ENCODE measurements around the gene TOLLIP.

The TOLLIP gene

DNA sequence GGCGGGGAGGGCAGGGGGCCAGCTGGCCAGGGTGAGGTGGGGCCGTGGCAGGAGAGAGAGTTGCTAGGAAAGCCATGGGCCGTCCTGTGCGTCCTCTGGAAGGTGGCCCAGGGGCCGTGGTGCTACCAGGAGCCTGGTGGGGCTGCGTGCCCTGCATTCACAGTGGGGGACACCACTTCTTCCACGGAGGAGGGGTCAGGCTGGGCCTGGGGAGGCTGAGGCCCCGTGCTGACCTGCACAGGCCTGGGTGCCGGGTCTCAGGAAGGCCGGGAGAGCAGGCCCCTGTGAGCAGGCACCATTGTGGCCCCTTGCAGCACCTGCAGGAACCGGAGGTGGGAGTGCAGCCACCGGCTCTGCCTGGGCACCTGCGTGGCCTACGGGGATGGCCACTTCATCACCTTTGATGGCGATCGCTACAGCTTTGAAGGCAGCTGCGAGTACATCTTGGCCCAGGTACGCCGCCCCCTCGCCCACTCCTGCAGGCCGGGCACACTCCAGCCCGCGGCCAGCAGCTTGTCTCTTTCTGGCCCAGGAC is 74.6 kb downstream of the TOLLIP start:
- no peak for DNase-seq (ENCODE audit: low read depth in 1 of 2, low spot score in 1 of 2)

DNA sequence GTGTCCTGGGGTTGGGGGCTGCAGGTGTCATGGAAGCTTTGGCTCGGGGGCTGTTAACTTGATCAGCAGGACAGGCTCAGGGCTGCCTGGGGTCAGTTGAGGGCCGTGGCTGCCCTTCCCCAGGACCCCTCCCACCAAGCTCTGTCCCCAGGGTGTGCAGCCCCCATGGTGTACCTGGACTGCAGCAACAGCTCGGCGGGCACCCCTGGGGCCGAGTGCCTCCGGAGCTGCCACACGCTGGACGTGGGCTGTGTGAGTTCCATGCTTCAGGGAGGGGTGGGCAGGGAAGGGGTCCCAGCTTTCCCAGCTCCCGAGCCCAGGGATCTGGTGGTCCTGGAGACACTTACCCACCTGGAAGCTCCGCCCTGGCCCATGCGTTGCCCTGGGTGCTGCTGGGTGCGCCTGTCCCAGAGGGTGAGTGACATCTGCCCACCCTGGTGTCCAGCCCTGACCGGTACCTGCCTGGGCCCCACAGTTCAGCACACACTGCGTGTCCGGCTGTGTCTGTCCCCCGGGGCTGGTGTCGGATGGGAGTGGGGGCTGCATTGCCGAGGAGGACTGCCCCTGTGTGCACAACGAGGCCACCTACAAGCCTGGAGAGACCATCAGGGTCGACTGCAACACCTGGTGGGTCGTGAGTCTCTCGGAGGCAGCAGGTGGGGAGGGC is 75.2 kb downstream of the TOLLIP start:
- DNase-seq (ENCODE audit: low read depth in 1 of 2, low spot score in 1 of 2), result no peak

DNA sequence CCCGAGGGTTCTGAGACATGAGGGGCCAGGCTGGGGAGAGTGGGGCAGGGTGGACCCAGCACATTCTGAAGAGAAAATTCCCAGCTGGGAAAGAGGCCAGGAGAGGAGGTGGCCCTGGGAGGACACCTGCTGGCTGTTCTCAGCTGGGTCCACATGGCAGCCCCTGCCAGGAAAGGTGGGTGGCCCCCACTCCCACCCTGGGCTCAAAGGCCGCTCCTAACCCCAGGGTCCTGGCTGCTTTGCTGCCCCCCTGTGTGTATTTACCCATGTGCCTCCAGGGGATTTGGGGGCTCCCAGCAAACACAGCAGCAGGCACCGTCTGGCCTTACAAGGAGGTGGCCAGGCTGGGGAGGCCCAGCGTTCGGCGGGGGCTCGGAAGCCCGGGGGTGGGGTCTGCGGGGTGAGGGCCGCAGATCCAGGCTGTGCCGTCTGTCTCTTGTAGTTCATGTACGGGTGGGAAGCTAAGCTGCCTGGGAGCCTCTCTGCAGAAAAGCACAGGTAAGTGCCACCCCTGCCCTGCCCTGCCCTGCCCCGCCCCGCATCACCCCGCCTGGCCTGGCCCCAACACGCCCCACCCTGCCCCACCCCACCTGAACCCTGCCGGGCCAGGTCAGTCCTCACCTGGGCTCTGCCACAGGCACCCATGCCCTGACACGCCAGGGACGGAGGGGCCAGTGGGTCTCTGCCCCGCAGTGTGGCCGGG is 75.9 kb downstream of the TOLLIP start:
- no peak for DNase-seq (ENCODE audit: low read depth in 1 of 2, low spot score in 1 of 2)

DNA sequence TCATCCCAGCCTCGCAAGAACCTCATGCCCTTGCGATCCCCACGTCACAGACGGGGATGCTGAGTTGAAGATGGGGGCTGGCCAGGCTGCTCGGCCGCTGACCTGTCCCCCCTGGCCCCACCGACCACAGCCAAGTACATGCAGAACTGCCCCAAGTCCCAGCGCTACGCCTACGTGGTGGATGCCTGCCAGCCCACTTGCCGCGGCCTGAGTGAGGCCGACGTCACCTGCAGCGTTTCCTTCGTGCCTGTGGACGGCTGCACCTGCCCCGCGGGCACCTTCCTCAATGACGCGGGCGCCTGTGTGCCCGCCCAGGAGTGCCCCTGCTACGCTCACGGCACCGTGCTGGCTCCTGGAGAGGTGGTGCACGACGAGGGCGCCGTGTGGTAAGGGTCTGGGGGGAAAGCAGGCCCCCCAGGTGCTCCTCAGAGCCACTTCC is 76.5 kb downstream of the TOLLIP start:
- no peak for DNase-seq (ENCODE audit: low read depth in 1 of 2, low spot score in 1 of 2)

DNA sequence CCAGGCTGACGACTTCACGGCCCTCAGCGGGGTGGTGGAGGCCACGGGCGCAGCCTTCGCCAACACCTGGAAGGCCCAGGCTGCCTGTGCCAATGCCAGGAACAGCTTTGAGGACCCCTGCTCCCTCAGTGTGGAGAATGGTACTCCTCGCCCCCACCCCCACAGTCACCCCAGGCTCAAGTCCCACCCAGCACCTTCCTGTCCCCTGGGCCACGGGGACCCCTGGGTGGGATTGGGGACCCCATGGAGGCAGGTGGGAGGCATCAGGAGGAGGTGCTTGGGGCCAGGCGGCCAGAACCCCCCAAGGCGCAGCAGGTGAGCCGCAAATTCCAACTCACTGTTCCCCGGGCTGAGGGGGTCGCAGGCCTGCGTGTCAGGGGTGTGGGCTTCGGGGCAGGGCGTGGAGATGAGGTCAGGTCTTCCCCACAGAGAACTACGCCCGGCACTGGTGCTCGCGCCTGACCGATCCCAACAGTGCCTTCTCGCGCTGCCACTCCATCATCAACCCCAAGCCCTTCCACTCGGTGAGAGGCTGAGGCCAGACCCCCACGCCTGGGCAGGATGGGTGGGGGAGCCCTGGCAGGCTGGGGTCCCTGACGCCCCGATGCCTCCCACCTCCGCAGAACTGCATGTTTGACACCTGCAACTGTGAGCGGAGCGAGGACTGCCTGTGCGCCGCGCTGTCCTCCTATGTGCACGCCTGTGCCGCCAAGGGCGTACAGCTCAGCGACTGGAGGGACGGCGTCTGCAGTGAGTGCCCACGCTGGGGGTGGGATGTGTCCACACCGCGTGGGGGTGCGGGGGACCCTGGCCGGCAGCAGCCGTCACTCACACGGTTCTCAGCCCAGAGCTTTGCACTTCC is 77.2 kb downstream of the TOLLIP start:
- no peak for DNase-seq (ENCODE audit: low read depth in 1 of 2, low spot score in 1 of 2)

DNA sequence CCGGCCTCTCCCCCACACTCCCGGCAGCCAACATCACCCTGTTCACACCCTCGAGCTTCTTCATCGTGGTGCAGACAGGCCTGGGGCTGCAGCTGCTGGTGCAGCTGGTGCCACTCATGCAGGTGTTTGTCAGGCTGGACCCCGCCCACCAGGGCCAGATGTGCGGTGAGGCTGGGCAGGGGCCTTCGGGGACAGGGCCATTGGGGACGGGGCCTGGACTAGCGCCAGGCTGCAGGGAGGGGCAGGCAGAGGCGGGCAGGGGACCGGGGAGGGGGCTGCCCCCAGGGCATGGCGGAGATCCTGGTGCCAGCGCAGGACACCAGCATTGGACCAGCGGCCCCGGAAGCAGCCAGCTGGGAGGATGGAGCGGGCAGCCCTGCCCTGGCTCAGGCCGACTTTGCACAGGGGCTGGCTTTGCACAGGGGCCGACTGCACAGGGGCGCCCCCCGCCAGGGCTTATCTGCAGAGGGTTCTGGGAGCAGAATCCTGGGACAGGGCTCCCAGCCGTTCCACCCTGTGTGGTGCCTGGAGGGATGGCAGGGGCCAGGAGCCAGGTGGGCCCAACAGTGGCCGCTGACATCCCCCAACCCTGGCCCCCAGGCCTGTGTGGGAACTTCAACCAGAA is 77.9 kb downstream of the TOLLIP start:
- DNase-seq (ENCODE audit: low read depth in 1 of 2, low spot score in 1 of 2), result no peak

DNA sequence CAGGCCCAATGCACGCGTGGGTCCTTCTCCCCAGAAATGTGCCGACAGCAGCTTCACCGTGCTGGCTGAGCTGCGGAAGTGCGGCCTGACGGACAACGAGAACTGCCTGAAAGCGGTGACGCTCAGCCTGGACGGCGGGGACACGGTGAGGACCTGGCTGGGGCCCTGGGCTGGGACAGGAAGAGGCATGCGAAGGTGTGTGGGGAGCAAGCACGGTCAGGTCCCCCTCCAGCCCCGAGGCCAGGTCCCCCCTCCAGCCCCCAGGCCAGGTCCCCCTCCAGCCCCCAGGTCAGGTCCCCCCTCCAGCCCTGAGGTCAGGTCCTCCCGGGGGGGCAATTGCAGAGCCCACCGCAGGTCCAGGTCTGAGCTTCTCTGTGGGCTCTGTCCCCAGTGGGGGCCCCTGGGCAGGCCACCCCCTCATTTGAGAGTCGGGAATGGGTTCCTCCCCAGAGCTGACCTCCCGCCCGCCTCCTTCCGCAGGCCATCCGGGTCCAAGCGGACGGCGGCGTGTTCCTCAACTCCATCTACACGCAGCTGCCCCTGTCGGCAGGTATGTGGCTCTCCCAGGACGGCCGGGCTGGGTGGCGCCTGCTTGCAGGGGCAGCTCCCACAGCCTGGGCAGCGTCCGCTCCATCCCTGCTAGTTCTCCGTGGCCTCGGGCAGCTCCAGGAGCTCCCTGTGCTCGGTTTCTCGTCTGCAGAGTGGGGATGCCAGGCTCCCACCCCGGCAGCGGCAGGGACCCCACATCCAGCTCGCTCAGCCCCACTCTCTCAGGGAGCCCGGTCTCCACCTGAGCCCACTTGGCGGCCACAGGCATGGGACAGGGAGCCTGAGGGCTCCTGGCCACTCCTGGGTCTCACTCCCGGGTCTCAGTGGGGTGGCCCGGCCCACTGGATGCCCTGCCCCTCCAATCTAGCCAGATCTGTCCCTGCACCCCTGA is 78.7 kb downstream of the TOLLIP start:
- no peak for DNase-seq (ENCODE audit: low read depth in 1 of 2, low spot score in 1 of 2)

DNA sequence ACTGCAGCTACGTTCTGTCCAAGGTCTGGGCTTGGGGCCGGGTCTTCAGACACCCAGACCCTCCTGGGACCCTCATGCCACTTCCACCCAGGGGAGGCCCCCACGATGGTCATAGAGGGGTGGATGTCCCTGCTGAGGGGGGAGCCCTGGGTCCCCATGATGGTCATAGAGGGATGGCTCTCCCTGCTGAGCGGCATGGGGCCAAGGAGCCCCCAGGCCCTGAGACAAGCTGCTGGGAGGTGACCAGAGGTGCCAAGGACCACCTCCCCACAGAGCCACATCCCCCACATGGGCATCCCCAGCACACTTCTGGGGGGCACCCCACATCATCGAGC is 79.3 kb downstream of the TOLLIP start:
- DNase-seq (ENCODE audit: low read depth in 1 of 2, low spot score in 1 of 2), result no peak

DNA sequence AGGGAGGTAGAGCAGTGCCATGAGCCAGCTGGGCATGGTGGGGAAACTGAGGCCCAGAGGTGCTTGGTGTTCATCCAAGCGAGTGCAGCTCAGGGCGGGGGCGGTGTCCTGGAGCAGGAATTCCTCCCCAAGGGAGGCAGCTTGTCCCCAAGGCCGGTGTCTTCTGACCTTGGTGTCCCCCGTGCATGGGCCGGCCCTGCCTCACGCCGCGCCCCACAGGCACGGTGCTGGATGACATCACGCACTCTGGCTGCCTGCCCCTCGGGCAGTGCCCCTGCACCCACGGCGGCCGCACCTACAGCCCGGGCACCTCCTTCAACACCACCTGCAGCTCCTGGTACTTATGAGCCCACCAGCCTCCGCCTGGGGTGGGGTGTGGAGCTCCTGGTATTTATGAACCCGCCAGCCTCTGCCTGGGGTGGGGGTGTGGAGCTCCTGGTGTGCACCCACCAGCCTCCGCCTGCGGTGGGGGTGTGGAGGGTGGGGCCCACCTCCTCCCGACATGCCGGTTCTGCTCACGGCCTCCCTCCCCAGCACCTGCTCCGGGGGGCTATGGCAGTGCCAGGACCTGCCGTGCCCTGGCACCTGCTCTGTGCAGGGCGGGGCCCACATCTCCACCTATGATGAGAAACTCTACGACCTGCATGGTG is 79.8 kb downstream of the TOLLIP start:
- DNase-seq (ENCODE audit: low read depth in 1 of 2, low spot score in 1 of 2), result no peak

DNA sequence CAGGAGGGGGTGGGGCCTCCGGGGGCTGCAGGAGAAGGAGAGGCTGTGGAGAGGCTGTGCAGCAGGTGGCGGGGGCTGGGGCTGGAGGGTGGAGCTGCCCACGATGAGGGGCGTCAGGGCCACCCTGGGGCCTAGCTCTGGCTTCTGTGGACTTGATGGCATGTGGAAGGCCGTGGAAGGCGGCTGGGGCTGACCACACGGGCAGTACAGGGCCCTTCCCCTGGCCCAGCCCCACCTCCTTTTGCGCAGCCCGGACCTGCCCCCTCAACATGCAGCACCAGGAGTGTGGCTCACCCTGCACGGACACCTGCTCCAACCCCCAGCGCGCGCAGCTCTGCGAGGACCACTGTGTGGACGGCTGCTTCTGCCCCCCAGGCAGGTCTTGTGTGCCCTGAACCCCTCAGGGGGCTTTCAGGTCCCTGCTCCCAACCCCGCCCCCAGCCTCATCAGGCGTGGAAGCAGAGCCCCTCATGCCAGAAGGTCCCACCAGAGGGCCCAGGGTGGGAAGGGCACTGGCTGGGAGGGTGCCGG is 80.4 kb downstream of the TOLLIP start:
- DNase-seq (ENCODE audit: low read depth in 1 of 2, low spot score in 1 of 2), result no peak

DNA sequence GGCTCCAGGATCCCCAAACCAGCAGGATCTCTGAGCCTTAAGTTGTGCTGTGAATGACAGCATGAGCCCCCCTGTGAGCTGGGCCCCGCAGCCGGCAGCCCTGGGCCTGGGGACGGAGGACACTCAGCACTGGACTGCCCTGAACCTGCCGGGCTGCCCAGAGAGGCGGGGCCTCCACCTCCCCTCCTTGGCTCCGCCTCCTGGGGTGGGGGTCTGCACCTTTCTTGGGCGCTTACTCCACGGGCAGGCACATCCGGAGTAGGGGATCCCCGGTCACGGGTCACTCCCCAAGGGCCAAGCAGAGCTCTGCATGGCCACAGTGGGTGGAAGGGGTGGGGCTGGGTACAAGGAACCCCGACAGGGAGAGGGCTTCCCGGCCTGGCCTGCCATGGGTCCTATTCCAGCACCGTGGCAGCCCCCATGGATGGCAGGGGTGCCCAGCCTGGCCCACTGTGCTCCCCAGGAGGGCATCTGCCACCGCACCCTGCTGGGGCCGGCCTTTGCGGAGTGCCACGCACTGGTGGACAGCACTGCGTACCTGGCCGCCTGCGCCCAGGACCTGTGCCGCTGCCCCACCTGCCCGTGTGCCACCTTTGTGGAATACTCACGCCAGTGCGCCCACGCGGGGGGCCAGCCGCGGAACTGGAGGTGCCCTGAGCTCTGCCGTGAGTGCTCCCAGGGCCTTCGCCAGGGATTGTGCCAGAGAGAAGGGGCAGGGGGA is 81.2 kb downstream of the TOLLIP start:
- DNase-seq (ENCODE audit: low read depth in 1 of 2, low spot score in 1 of 2), result no peak

DNA sequence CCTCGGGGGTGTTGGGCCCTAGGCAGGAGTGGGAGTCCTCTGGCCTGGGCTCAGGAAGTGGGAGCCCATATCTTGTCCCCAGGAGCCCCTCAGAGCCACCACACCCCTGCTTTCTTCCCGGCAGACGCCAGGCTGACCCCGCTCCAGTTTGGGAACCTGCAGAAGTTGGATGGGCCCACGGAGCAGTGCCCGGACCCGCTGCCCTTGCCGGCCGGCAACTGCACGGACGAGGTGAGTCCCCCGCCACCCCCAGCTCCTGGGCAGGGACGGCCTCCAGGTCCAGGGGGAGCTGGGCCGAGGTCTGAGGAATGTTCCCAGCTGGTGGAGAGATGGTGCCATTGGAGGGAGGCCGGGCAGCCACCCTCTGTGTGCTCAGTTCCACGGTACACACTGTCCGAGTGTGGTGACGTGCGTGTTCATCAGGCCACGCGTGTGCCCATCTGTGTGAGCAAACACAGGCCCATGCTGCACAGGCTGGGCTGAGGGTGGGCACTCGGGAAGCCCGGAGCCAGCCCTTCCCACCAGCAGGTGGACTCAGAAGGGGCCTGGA is 81.8 kb downstream of the TOLLIP start:
- DNase-seq (ENCODE audit: low read depth in 1 of 2, low spot score in 1 of 2), result no peak

DNA sequence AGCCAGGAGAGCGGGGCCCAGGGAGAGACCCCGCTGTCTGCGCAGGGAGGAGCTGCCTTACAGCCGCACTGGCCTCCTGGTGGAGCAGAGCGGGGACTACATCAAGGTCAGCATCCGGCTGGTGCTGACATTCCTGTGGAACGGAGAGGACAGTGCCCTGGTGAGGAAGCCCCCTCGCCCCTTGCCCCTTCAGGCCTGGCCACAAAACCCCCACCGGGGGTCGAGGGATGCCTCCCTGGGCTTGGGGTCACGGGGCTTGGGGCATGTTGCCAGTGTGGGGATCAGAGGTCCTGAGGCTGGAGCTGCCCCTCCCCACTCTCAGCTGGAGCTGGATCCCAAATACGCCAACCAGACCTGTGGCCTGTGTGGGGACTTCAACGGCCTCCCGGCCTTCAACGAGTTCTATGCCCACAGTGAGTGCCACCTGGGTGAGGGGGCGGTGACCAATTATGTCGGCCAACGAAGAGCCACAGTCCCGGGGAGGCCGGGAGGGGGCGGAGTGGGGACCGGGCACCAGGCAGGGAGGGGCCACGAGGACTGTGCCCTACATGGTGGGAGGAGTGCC is 82.4 kb downstream of the TOLLIP start:
- no peak for DNase-seq (ENCODE audit: low read depth in 1 of 2, low spot score in 1 of 2)

DNA sequence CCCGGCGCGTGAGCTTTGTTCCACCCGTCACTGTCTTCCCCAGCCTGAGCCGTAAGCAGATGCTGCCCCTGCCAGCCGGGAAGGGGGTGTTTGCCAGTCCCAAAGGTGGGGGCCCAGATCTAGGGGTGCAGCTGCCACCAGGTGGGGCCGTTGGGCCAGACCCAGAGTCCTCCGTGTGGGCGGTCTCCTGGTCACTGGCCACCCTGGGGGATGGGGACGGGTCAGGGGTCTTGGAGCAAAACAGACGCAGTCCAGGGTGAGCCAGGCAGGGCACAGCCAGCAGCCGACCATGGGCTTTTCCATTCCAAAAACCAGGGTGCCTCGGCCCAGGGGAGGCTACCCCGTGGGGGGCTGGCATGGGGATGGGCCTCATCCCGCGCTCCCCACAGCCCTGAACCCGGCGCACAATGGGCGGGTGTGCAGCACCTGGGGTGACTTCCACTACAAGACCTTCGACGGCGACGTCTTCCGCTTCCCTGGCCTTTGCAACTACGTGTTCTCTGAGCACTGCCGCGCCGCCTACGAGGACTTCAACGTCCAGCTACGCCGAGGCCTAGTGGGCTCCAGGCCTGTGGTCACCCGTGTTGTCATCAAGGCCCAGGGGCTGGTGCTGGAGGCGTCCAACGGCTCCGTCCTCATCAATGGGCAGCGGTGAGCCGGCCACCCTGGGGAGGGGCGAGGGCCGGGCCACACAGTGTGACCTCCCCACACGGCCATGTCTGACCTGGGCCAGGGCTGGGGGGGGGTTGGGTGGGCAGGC is 83.0 kb downstream of the TOLLIP start:
- no peak for DNase-seq (ENCODE audit: low read depth in 1 of 2, low spot score in 1 of 2)

DNA sequence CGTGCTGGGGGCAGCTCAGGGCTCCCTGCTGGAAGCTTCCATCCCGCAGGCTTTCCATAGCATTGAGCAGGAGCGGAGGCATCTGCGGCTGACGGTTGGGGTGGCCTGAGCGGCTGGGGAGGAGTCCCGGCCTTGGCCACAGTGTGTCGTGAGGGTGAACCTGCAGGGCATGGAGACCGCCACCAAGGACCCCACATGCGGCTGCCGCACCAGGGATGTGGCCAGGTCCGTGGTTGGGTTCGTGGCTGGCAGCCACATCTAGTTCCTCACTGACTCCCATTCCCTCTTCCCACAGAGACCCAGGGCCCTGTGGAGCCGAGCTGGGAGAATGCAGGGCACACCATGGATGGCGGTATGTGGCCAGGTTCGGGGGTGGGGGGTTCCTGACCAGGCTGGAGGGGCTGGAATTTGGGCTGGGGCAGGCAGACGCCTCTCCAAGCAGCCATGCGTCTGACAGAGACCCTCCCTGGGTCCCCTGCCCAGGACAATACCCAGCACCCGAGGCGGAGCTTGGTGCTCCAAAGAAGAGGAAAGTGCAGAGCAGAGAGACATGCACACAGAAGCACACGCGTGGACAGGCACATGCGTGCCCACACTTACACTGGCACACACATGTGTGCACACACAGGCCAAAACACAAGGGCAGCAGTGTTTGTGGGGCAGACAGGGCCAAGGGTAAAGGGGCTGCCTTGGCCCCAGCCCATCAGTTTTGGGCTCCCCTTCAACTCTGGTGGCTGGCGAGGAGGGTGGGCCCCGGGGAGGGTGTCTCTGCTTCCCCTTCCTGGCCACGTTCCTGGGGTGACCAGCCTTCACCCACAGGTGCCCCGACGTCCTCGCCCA is 83.8 kb downstream of the TOLLIP start:
- no peak for DNase-seq (ENCODE audit: low read depth in 1 of 2, low spot score in 1 of 2)

DNA sequence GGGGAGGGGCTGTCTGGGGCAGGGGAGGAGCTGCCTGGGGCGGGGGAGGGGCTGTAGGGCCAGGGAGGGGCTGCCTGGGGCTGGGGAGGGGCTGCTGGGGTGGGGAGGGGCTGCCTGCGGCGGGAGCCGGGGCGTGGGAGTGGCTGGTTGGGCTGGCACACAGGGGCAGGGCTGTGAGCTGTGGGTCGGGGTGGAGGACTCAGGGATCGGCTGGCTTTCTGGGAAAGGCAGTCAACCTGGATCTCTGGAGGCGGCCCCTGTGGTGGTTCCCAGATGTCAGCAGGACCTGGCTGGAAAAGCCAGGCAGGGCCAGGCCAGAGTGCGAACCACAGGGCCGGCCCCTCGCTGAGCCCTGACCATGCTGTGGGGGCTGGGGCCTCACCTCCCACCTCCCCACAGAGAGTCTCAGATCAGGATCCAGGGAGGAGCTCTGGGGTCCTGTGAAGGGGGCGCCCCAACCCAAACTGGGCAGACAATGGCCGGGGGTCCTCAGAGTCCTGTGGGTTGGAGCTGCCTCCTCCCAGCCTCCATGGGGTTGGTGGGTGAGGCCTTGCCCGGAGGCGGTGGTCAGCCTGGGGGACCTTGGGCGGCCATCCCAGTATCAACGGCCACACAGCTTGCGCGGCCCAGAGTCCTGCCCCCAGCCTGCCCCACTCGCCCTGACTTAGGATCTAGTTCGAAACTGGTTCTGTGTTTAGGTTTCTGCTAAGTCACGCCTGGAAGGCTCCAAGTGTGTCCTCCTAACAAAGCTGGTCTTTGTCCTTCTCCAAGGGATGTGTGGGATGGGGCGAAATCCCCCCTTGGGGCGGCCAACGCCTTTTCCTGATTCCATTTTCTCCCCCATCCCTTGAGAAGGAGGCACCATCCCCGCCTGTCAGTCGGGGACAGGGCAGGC is 84.7 kb downstream of the TOLLIP start:
- no peak for DNase-seq (ENCODE audit: low read depth in 1 of 2, low spot score in 1 of 2)

Data from activated CD4-positive, alpha-beta T cell treated with anti-CD3 and anti-CD28 coated beads, Interleukin-2, amount 50 U/mL, for 24 hours (primary cell).